Left ventricle myocardium superior (tissue), 1 donor: ENCODE results near the gene NSUN6. TPM values are rescaled to one million over a fixed set of nuclear protein-coding genes. Genes with fewer than 3 reads are reported as not detected.

Experiments
- ATAC-seq: fragments of 200-7000 bp; cut with Tn5 transposase; one replicate; pipeline ENCODE4 v1.9.1; 2020; ENCODE audit warnings: mild to moderate bottlenecking, moderate library complexity
- DNase-seq: peaks from one replicate; pipeline ENCODE4 v3.0.0-alpha.2; 2020
- intact Hi-C: fragments of 100-400 bp; cut with micrococcal nuclease; formaldehyde crosslinking; loops from one replicate; pipeline ENCODE4 v1.11.0; 2022
- long read RNA-seq: library from polyadenylated mRNA; unstranded; transcript quantifications from one replicate; pipeline ENCODE4 v2.0.0, GENCODE V29; 2021
- total RNA-seq: library from RNA; stranded (reverse); fragmentation: NEBNext Ultra II Directional; extraction: Animal tissue kit (Norgen Biotek cat#: 25700); gene quantifications from one replicate; pipeline ENCODE4 v1.2.1, GENCODE V29; 2021
- donor health status: DM: no; HTN: yes; CAD: no; lungs with severe emphysema.

The NSUN6 gene, protein sequence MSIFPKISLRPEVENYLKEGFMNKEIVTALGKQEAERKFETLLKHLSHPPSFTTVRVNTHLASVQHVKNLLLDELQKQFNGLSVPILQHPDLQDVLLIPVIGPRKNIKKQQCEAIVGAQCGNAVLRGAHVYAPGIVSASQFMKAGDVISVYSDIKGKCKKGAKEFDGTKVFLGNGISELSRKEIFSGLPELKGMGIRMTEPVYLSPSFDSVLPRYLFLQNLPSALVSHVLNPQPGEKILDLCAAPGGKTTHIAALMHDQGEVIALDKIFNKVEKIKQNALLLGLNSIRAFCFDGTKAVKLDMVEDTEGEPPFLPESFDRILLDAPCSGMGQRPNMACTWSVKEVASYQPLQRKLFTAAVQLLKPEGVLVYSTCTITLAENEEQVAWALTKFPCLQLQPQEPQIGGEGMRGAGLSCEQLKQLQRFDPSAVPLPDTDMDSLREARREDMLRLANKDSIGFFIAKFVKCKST
- total RNA-seq, result 6.7 TPM
- long read RNA-seq, partial matches to known transcripts, result 1 of 6 reads
- long read RNA-seq, other reads (novel, unspliced or antisense), result 3 of 6 reads

- intact Hi-C loops, result no loop called here
- peak; percentile 99 for ATAC-seq
- DNase-seq, result peak; percentile 93
Measured at GRCh38 chr10:18651324-18652007, at the start of gene NSUN6. NSUN6 (minus strand) TSS chr10:18651587; CDS start chr10:18651203, 384 bp downstream.

- ATAC-seq (no peak), DNase-seq (no peak)
- intact Hi-C loops, result no loop called here
Measured at GRCh38 chr10:18699849-18700840, 48.8 kb upstream of the NSUN6 start.

DNA sequence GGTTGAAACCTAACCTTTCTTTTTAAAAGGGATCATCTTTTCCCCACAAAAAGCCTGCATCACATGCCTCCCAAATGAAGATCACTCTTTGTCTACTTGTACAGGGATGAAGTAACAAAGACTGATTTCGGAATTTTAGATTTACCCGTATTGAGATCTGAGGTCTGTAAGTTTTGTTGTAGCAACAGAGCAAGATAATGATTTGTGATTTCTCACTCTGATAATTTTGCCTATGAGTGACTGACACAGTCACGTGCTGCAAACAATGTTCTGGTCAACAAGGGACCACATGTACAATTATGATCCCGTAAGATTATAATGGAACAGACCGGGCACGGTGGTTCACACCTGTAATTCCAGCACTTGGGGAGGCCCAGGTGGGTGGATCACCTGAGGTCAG, 39.2 kb upstream of the NSUN6 start:
- intact Hi-C loops, result no loop called here
- no peak for ATAC-seq
- no peak for DNase-seq

- intact Hi-C loops, result no loop called here
- DNase-seq (no peak), ATAC-seq (no peak)
Measured at GRCh38 chr10:18689498-18689897, 38.1 kb upstream of the NSUN6 start.

GRCh38 chr10:18687706-18688105, 36.3 kb upstream of the NSUN6 start:
- ATAC-seq (no peak), DNase-seq (no peak)
- intact Hi-C loops, result no loop called here

GRCh38 chr10:18687195-18687594, 35.8 kb upstream of the NSUN6 start:
- intact Hi-C loops, result no loop called here
- DNase-seq (no peak), ATAC-seq (no peak)

DNA sequence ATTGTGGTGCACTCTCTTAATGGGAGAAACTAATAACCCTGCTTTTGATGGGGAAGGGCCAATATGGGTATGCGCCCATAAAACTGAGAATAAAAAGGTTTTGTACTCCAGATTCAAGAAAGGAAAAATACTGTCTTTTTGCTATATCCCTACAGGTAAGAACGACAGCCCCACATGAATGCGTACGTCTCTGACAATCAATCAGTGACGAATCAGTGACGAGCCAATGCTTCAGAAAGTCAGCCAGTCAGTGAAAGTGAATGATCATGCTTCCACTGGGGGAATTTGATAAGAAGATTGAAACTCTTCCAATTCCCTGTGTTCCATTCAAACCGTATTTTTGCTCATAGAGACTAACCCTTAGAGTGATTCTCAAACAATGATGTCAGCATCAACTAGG, 34.2 kb upstream of the NSUN6 start:
- DNase-seq, result no peak
- no peak for ATAC-seq
- intact Hi-C loops, result no loop called here

DNA sequence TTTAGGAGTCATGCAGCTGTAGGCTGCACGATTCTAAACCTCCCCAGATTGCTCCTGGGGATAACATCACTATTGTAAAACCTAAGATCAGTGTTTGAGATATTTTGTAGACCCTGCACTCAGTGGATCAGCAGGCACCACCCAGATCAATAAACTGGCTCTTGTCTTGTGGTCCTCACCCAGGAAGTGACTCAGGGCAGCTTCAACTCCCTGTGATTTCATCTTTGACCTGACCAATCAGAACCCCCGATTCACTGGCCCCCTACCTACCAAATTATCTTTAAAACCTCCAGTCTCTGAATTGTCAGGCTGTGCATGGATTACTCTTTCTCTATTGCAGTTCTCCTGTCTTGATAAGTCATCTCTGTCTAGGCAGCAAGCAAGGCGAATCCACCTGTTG, 33.6 kb upstream of the NSUN6 start:
- ATAC-seq (no peak), DNase-seq (no peak)
- intact Hi-C loops, result no loop called here

- DNase-seq (no peak), ATAC-seq (no peak)
- intact Hi-C loops, result no loop called here
Measured at GRCh38 chr10:18684416-18684815, 33.0 kb upstream of the NSUN6 start.

GRCh38 chr10:18683427-18683826, 32.0 kb upstream of the NSUN6 start:
- ATAC-seq (no peak), DNase-seq (no peak)
- intact Hi-C loops, result no loop called here

DNA sequence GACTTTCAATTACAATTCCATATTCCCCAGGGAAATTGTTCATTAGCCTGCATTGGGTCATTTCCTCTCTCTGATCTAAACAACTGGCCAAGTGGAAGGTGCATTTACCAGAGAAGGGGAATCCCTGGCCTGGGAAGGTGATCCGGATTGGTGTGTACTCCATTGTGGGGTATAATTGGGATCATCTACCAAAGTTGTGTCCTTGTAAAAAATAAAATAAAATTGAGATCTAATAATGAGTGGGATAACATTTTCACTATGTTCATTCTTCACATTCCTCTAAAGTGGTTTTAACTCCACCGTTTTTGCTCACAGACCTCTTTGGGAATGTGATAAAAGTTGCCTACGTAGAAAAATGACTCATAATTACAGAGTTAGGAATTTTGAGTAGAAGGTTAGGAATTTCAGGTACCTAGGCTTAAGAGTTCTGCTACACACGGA, 30.6 kb upstream of the NSUN6 start:
- no peak for DNase-seq
- ATAC-seq, result no peak
- intact Hi-C loops, result no loop called here

DNA sequence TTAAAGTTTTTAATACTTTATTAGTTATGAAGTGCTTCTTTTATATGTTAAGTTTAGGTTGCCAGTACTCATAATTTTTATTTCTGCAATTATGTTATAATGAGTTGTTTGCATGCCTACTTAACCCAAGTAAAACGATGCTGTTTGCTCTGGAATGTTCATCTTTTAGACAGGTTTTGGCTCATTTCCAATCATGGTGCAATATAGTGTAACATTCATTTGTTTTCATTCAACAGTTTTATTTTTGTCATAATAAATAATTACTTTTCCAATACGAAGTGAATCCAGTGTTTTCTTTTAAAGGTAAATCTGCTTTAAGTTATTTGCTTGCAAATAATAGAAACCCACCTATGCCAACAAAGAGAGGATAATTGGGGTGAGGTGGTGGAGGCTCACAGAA, 30.0 kb upstream of the NSUN6 start:
- DNase-seq, result no peak
- intact Hi-C loops, result no loop called here
- ATAC-seq, result no peak

GRCh38 chr10:18680754-18681153, 29.4 kb upstream of the NSUN6 start:
- intact Hi-C loops, result no loop called here
- ATAC-seq, result no peak

DNA sequence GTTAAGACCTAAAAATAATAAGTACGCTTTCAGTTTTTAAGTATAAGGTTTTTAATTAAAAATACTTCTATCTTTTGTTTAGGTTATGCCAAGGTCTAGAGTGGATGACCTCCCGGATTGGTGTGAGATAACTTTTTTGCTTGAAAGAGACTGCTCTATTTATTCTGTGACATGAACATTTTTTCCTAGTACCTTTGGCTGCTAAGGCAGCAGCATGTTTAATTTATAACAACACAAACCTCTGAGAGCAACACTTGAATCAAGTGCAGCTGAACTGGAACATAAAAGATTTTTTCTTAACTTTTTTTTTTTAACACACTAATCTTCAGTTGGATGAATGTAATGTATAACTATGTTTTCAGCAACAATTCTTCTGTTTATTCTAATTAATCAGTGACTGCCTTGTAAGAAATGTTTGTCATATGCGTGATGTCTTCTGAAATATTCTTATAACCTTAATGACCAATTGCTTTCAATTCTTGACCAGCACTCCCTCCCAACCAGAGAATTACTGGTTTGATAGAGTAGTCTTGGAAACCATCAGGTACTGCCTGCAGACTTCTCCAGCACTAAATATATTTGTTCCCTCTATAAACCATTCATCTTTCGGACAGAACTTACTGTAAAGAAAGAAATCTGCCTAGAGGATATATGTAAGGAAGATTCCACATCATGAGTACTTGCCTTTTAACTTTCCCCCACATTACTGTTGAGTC, 23.9 kb upstream of the NSUN6 start:
- DNase-seq (no peak), ATAC-seq (no peak)
- intact Hi-C loops, result no loop called here

More at GRCh38 chr10:18680754-18681153, 29.4 kb upstream of the NSUN6 start:
- DNase-seq, result no peak

DNA sequence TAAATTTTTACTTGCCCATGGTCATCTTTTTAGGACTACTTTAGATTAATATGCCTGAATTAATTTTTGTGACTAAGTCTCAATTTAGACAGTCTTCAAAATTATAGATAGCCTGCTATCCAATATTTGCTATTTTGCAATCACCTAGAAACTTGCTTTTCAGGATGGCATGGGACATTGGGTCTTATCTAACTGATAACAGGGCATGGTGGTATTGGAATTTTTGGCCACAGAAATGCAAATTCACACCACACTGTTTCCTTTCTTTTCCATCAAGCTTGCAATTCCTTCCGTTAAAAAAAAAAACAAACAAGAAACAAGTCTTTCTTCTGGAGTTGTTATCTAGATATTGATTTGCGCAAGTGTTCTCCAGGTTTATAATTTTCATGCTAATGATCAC, 16.6 kb upstream of the NSUN6 start:
- no peak for DNase-seq
- no peak for ATAC-seq
- intact Hi-C loops, result no loop called here

DNA sequence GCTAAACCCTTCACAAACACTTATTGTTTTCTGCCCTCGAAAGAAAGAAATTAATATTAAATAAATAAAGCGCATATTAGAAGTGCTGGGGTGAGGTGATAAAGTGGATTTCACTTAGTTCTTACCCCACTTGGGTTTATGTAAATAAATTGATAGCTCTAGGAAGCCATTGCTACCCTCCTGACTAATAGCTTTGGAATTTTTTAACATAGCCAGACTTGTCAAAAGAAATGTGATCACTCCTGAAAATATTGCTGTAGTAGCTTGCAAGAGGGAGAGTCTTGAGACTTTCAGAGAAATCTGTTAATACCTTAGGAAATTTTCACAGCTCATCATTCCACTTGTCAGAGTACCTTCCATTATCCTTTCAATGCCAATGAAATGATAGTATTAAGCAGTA, 15.4 kb upstream of the NSUN6 start:
- DNase-seq (no peak), ATAC-seq (no peak)
- intact Hi-C loops, result no loop called here

DNA sequence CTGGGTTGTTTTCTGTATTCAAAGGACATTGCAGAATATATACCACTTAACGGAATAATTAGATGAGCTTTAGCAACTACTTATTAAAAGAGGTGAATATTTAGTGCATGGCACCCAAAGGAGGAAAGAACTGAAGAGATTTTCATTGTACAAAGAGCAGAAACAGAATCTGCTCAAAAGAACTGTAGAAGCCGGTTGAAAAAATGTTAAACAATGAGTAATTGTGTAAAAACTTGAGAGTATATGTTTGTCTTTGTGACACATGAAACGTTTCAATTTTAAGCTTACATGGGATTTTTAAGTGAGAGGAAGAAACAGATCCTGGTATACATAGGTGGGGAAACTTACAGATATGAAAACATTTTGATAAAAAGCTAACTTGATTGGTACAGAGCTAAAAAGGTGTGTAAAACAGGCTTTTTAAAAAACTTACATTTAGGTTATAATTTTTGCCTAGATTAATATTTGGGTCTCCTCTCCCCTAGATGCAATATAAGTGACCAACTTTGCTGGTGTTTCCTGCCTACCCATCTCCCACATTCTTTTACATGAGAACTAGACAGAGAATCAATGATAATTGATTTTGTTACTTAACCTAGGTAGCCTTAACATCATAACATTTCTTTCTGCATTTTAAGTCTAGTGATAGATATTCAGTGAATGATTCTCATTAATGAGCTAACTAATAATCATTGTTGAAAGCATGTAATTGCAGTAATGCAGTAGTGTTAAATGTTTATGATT, 14.6 kb upstream of the NSUN6 start:
- ATAC-seq, result no peak
- intact Hi-C loops, result no loop called here
- DNase-seq, result no peak

- intact Hi-C loops, result no loop called here
- ATAC-seq (no peak), DNase-seq (no peak)
Measured at GRCh38 chr10:18664841-18665478, 13.6 kb upstream of the NSUN6 start.
